GM19099 (cell line): ENCODE data around the gene ZNF846.

ENCODE experiments used
- POLR2A ChIP-seq: IDR thresholded peaks from 3 replicates; pipeline ENCODE4 v1.6.1; 2011; ENCODE audit warnings: low read depth; ENCODE audit not compliant: insufficient read length; ENCODE audit errors: extremely low read depth

Gene ZNF846

GRCh38 chr19:9705836-9706235 lies 62.7 kb downstream of the ZNF846 start:
- TF ChIP-seq POLR2A, result no peak

- TF ChIP-seq POLR2A, result no peak
These were observed 66.4 kb downstream of the ZNF846 start for GRCh38 chr19:9702186-9702585.
